ENCODE results near the gene STAT5B.
A peak's percentile ranks its signal among the peaks of the same experiment; 100 is the strongest.
"Not testable (repeated sequence)": the region's sequence is repeated elsewhere in the genome, so short reads cannot be mapped to it uniquely, and the experiment has no call there.

STAT5B gene

GRCh38 chr17:42272162-42272907, 3.9 kb downstream of the STAT5B start:
- H3K4me3 ChIP-seq, result no peak overlapping the region
- H3K27ac ChIP-seq, result peak overlapping the region in 9 of 21 experiments; percentile 0 to 96 (median 31)

GRCh38 chr17:42271779-42272035, 4.5 kb downstream of the STAT5B start:
- H3K4me3 ChIP-seq, result no peak overlapping the region
- H3K27ac ChIP-seq, result peak overlapping the region in 5 of 21 experiments; percentile 11 to 96 (median 31)

GRCh38 chr17:42271006-42271778, 5.0 kb downstream of the STAT5B start:
- Histone ChIP-seq H3K4me3 (no peak overlapping the region), H3K27ac (peak overlapping the region in 4 of 21 experiments; percentile 12 to 69 (median 22))

- H3K27ac ChIP-seq, result peak overlapping the region in 4 of 21 experiments; percentile 12 to 69 (median 27)
- no peak overlapping the region for H3K4me3 ChIP-seq
Measured at GRCh38 chr17:42270596-42270995, 5.6 kb downstream of the STAT5B start.

- peak overlapping the region in 1 of 21 experiments; percentile 69 for H3K27ac ChIP-seq
- H3K4me3 ChIP-seq, result no peak overlapping the region
Measured at GRCh38 chr17:42270170-42270535, 6.0 kb downstream of the STAT5B start.

- Histone ChIP-seq H3K27ac (peak overlapping the region in 1 of 21 experiments; percentile 12), H3K4me3 (no peak overlapping the region)
Measured at GRCh38 chr17:42268236-42268635, 8.0 kb downstream of the STAT5B start.

GRCh38 chr17:42266918-42267766, 9.0 kb downstream of the STAT5B start:
- Histone ChIP-seq H3K4me3 (no peak overlapping the region), H3K27ac (peak overlapping the region in 3 of 21 experiments; percentile 18 to 37 (median 28))

- H3K4me3 ChIP-seq, result no peak overlapping the region
- peak overlapping the region in 3 of 21 experiments; percentile 18 to 37 (median 28) for H3K27ac ChIP-seq
Measured at GRCh38 chr17:42266462-42266861, 9.7 kb downstream of the STAT5B start.

- H3K4me3 ChIP-seq, H3K27ac ChIP-seq: not testable (repeated sequence)
Measured at GRCh38 chr17:42264366-42264765, 11.8 kb downstream of the STAT5B start.

- Histone ChIP-seq H3K4me3 (no peak overlapping the region), H3K27ac (no peak overlapping the region)
Measured at GRCh38 chr17:42260318-42260717, 15.9 kb downstream of the STAT5B start.

GRCh38 chr17:42255445-42255844, 20.7 kb downstream of the STAT5B start:
- no peak overlapping the region for H3K27ac ChIP-seq
- no peak overlapping the region for H3K4me3 ChIP-seq

- peak overlapping the region in 4 of 21 experiments; percentile 0 to 61 (median 24) for H3K27ac ChIP-seq
- no peak overlapping the region for H3K4me3 ChIP-seq
Measured at GRCh38 chr17:42253578-42253977, 22.6 kb downstream of the STAT5B start.

GRCh38 chr17:42252597-42253550, 23.3 kb downstream of the STAT5B start:
- H3K27ac ChIP-seq, result peak overlapping the region in 7 of 21 experiments; percentile 0 to 62 (median 22)
- no peak overlapping the region for H3K4me3 ChIP-seq

- Histone ChIP-seq H3K4me3 (no peak overlapping the region), H3K27ac (peak overlapping the region in 7 of 21 experiments; percentile 24 to 91 (median 40))
Measured at GRCh38 chr17:42251115-42251514, 25.1 kb downstream of the STAT5B start.

- no peak overlapping the region for H3K4me3 ChIP-seq
- H3K27ac ChIP-seq, result peak overlapping the region in 19 of 21 experiments; percentile 81 to 97 (median 91)
Measured at GRCh38 chr17:42249681-42250446, 26.3 kb downstream of the STAT5B start.

GRCh38 chr17:42248351-42249179, 27.6 kb downstream of the STAT5B start:
- Histone ChIP-seq H3K4me3 (peak overlapping the region in 4 of 7 experiments; percentile 0 to 21 (median 6)), H3K27ac (peak overlapping the region; percentile 59 to 97 (median 90))

GRCh38 chr17:42247734-42248133, 28.5 kb downstream of the STAT5B start:
- peak overlapping the region in 19 of 21 experiments; percentile 70 to 97 (median 90) for H3K27ac ChIP-seq
- H3K4me3 ChIP-seq, result no peak overlapping the region
